GM12874 (cell line): ENCODE data around the gene EMX1.

Experiments used
- CTCF ChIP-seq: IDR thresholded peaks from 2 replicates; pipeline ENCODE4 v1.5.1; 2011; ENCODE audit warnings: low read depth, mild to moderate bottlenecking, control low read depth, low read length, moderate library complexity; ENCODE audit not compliant: insufficient read depth

Gene EMX1

GRCh38 chr2:72972352-72973136 is 55.2 kb downstream of the EMX1 start:
- TF ChIP-seq CTCF = no peak

GRCh38 chr2:72973137-72973535 is 55.8 kb downstream of the EMX1 start:
- no peak for TF ChIP-seq CTCF

- TF ChIP-seq CTCF = peak; percentile 91
Measured at GRCh38 chr2:72973566-72974435, 56.5 kb downstream of the EMX1 start.

- TF ChIP-seq CTCF = no peak
Measured at GRCh38 chr2:72974436-72974754, 57.1 kb downstream of the EMX1 start.

- TF ChIP-seq CTCF = no peak
Measured at GRCh38 chr2:72975017-72975416, 57.7 kb downstream of the EMX1 start.

- TF ChIP-seq CTCF = no peak
Measured at GRCh38 chr2:72979896-72980295, 62.6 kb downstream of the EMX1 start.

- TF ChIP-seq CTCF = no peak
Measured at GRCh38 chr2:72980535-72981217, 63.4 kb downstream of the EMX1 start.
